DMS 273 (cell line): ENCODE measurements around the gene MRC1.

Experiments used
- DNase-seq: peaks from one replicate; lab custom pipeline; 2025; ENCODE audit not compliant: unreplicated experiment; lab: John Stamatoyannopoulos, UW

MRC1 gene

GRCh38 chr10:17808971-17809841, at the start of gene MRC1:
TSS of gene MRC1 (plus strand) at chr10:17809348. CDS start at chr10:17809466, 118 bp downstream.
- DNase-seq, result no peak

GRCh38 chr10:17764142-17764541, 45.0 kb upstream of the MRC1 start:
- DNase-seq, result no peak

- DNase-seq, result no peak
Observed at GRCh38 chr10:17765602-17766001, 43.5 kb upstream of the MRC1 start.

- no peak for DNase-seq
Observed at GRCh38 chr10:17766731-17767130, 42.4 kb upstream of the MRC1 start.

- DNase-seq, result no peak
Observed at GRCh38 chr10:17768496-17768895, 40.7 kb upstream of the MRC1 start.

- no peak for DNase-seq
Observed at GRCh38 chr10:17768957-17769356, 40.2 kb upstream of the MRC1 start.

- no peak for DNase-seq
Observed at GRCh38 chr10:17771017-17771416, 38.1 kb upstream of the MRC1 start.

GRCh38 chr10:17779784-17780183, 29.4 kb upstream of the MRC1 start:
- DNase-seq, result no peak

GRCh38 chr10:17780727-17781126, 28.4 kb upstream of the MRC1 start:
- no peak for DNase-seq

GRCh38 chr10:17781856-17782255, 27.3 kb upstream of the MRC1 start:
- peak; percentile 23 for DNase-seq

- peak; percentile 81 for DNase-seq
Observed at GRCh38 chr10:17782921-17783665, 26.1 kb upstream of the MRC1 start.

GRCh38 chr10:17783751-17784150, 25.4 kb upstream of the MRC1 start:
- DNase-seq, result no peak

GRCh38 chr10:17784688-17785087, 24.5 kb upstream of the MRC1 start:
- peak; percentile 30 for DNase-seq

- DNase-seq, result peak; percentile 45
Observed at GRCh38 chr10:17785276-17785930, 23.7 kb upstream of the MRC1 start.

- DNase-seq, result peak; percentile 53
Observed at GRCh38 chr10:17787087-17787961, 21.8 kb upstream of the MRC1 start.

- no peak for DNase-seq
Observed at GRCh38 chr10:17788646-17789045, 20.5 kb upstream of the MRC1 start.

- no peak for DNase-seq
Observed at GRCh38 chr10:17789396-17789795, 19.8 kb upstream of the MRC1 start.

- no peak for DNase-seq
Observed at GRCh38 chr10:17790651-17791050, 18.5 kb upstream of the MRC1 start.

- DNase-seq, result no peak
Observed at GRCh38 chr10:17792991-17793390, 16.2 kb upstream of the MRC1 start.

- no peak for DNase-seq
Observed at GRCh38 chr10:17793823-17794644, 15.1 kb upstream of the MRC1 start.
